ENCODE results near the gene TOR1A.
"Not testable (repeated sequence)": the region's sequence is repeated elsewhere in the genome, so short reads cannot be mapped to it uniquely, and the experiment has no call there.

The TOR1A gene

GRCh38 chr9:129798973-129799372 lies 25.0 kb downstream of the TOR1A start:
- TF ChIP-seq CTCF (IDR thresholded peaks at IDR 0.05; ENCODE audit: low read depth, low read length) = no peak

GRCh38 chr9:129796029-129796428 lies 27.9 kb downstream of the TOR1A start:
- not testable (repeated sequence) for H3K36me3 ChIP-seq; H3K27me3 ChIP-seq; H3K4me1 ChIP-seq; H3K9me3 ChIP-seq; DNase-seq; H3K4me3 ChIP-seq (ENCODE audit: low read depth, low read length)

More at GRCh38 chr9:129798973-129799372, 25.0 kb downstream of the TOR1A start:
- H3K9me3 ChIP-seq = no peaks in the 10 kb centered on the region
- no peaks in the 10 kb centered on the region; the same call in 1 of the 2 replicates for H3K4me1 ChIP-seq
- no peaks in the 10 kb centered on the region for H3K36me3 ChIP-seq
- no peak for DNase-seq
- H3K4me3 ChIP-seq (ENCODE audit: low read depth, low read length) = no peak overlapping the region
- H3K27me3 ChIP-seq = no peaks in the 10 kb centered on the region

- no peak for DNase-seq
- Histone ChIP-seq H3K27me3 (no peaks in the 10 kb centered on the region), H3K4me3 (ENCODE audit: low read depth, low read length) (no peak overlapping the region), H3K9me3 (no peaks in the 10 kb centered on the region), H3K4me1 (no peaks in the 10 kb centered on the region), H3K36me3 (no peaks in the 10 kb centered on the region)
- TF ChIP-seq CTCF (IDR thresholded peaks at IDR 0.05; ENCODE audit: low read depth, low read length) = no peak
Measured at GRCh38 chr9:129794549-129794948, 29.4 kb downstream of the TOR1A start.

GRCh38 chr9:129786481-129786880 lies 37.5 kb downstream of the TOR1A start:
- H3K36me3 ChIP-seq = no peaks in the 10 kb centered on the region
- H3K9me3 ChIP-seq = no peaks in the 10 kb centered on the region
- H3K4me3 ChIP-seq (ENCODE audit: low read depth, low read length) = no peak overlapping the region
- H3K4me1 ChIP-seq = no peaks in the 10 kb centered on the region
- peaks cover 23% of the 10 kb centered on the region for H3K27me3 ChIP-seq
- no peak for DNase-seq
- no peak for TF ChIP-seq CTCF (IDR thresholded peaks at IDR 0.05; ENCODE audit: low read depth, low read length)

- peaks cover 23% of the 10 kb centered on the region for H3K27me3 ChIP-seq
- H3K36me3 ChIP-seq = no peaks in the 10 kb centered on the region
- H3K9me3 ChIP-seq = no peaks in the 10 kb centered on the region
- no peak for TF ChIP-seq CTCF (IDR thresholded peaks at IDR 0.05; ENCODE audit: low read depth, low read length)
- no peak for DNase-seq
- no peaks in the 10 kb centered on the region for H3K4me1 ChIP-seq
- no peak overlapping the region for H3K4me3 ChIP-seq (ENCODE audit: low read depth, low read length)
Measured at GRCh38 chr9:129785866-129786265, 38.1 kb downstream of the TOR1A start.

GRCh38 chr9:129784970-129785369 lies 39.0 kb downstream of the TOR1A start:
- not testable (repeated sequence) for H3K4me1 ChIP-seq; DNase-seq; H3K4me3 ChIP-seq (ENCODE audit: low read depth, low read length); H3K9me3 ChIP-seq; H3K36me3 ChIP-seq
- peaks cover 23% of the 10 kb centered on the region for H3K27me3 ChIP-seq

- TF ChIP-seq CTCF (IDR thresholded peaks at IDR 0.05; ENCODE audit: low read depth, low read length) = peak; percentile 95
- Histone ChIP-seq H3K9me3 (no peaks in the 10 kb centered on the region), H3K4me3 (ENCODE audit: low read depth, low read length) (no peak overlapping the region), H3K4me1 (no peaks in the 10 kb centered on the region), H3K36me3 (no peaks in the 10 kb centered on the region), H3K27me3 (peaks cover 22% of the 10 kb centered on the region)
- peak; percentile 78 for DNase-seq
Measured at GRCh38 chr9:129783516-129784361, 40.2 kb downstream of the TOR1A start.
